Glutamatergic neuron (in vitro differentiated cells): Measurements from ENCODE around the gene PIP5K1B. TPM values are rescaled to one million over a fixed set of nuclear protein-coding genes. Genes with fewer than 3 reads are reported as not detected.

Experiments used
- DNase-seq: peaks from one replicate; pipeline ENCODE4 v3.0.0; 2022
- H3K27ac Mint-ChIP-seq: one replicate; pipeline ENCODE4 v1.8.0; 2020; ENCODE audit warnings: mild to moderate bottlenecking, mixed read lengths, inconsistent platforms; ENCODE audit not compliant: unreplicated experiment
- H3K27me3 Mint-ChIP-seq: one replicate; pipeline ENCODE4 v1.8.0; 2020; ENCODE audit warnings: mild to moderate bottlenecking, moderate library complexity, mixed read lengths, inconsistent platforms; ENCODE audit not compliant: unreplicated experiment
- H3K36me3 Mint-ChIP-seq: one replicate; pipeline ENCODE4 v1.8.0; 2020; ENCODE audit warnings: mild to moderate bottlenecking, mixed read lengths, inconsistent platforms; ENCODE audit not compliant: unreplicated experiment
- H3K4me1 Mint-ChIP-seq: one replicate; pipeline ENCODE4 v1.8.0; 2020; ENCODE audit warnings: mild to moderate bottlenecking, low read depth, mixed read lengths, inconsistent platforms; ENCODE audit not compliant: unreplicated experiment
- H3K4me3 Mint-ChIP-seq: one replicate; pipeline ENCODE4 v1.8.0; 2020; ENCODE audit warnings: mild to moderate bottlenecking, mixed read lengths, inconsistent platforms; ENCODE audit not compliant: unreplicated experiment
- H3K9me3 Mint-ChIP-seq: one replicate; pipeline ENCODE4 v1.8.0; 2020; ENCODE audit warnings: mild to moderate bottlenecking, moderate library complexity, mixed read lengths, inconsistent platforms; ENCODE audit not compliant: unreplicated experiment
- CTCF ChIP-seq: fragments of 200-600 bp; sonication (generic); IDR thresholded peaks from one replicate; pipeline ENCODE4 v1.5.0; 2021; ENCODE audit not compliant: partially characterized antibody, unreplicated experiment
- total RNA-seq: library from RNA; stranded (reverse); fragmentation: NEBNext Ultra II Directional; extraction: Animal tissue kit (Norgen Biotek cat#: 25700); gene quantifications from one replicate; pipeline ENCODE4 v1.2.1, GENCODE V29; 2021; ENCODE audit not compliant: unreplicated experiment

Gene PIP5K1B
- total RNA-seq, 1 donor from 2014 or later, result 0.27 TPM

GRCh38 chr9:68925175-68925574, 220.1 kb downstream of the PIP5K1B start:
- no peaks in the 10 kb centered on the region for H3K36me3 Mint-ChIP-seq
- no peak overlapping the region for H3K4me3 Mint-ChIP-seq
- H3K27ac Mint-ChIP-seq, result no peak overlapping the region
- H3K4me1 Mint-ChIP-seq, result no peaks in the 10 kb centered on the region
- no peak for TF ChIP-seq CTCF
- H3K27me3 Mint-ChIP-seq, result peaks cover 2% of the 10 kb centered on the region
- peaks cover 2% of the 10 kb centered on the region for H3K9me3 Mint-ChIP-seq
- no peak for DNase-seq

- Mint-ChIP-seq H3K4me1 (no peaks in the 10 kb centered on the region), H3K36me3 (no peaks in the 10 kb centered on the region), H3K4me3 (no peak overlapping the region), H3K9me3 (peaks cover 2% of the 10 kb centered on the region), H3K27me3 (no peaks in the 10 kb centered on the region), H3K27ac (no peak overlapping the region)
- DNase-seq, result no peak
- no peak for TF ChIP-seq CTCF
These were observed 222.1 kb downstream of the PIP5K1B start for GRCh38 chr9:68927165-68927564.

- no peak for TF ChIP-seq CTCF
- Mint-ChIP-seq H3K4me3 (no peak overlapping the region), H3K36me3 (no peaks in the 10 kb centered on the region), H3K9me3 (peaks cover 2% of the 10 kb centered on the region), H3K4me1 (no peaks in the 10 kb centered on the region), H3K27me3 (no peaks in the 10 kb centered on the region), H3K27ac (no peak overlapping the region)
- DNase-seq, result no peak
These were observed 226.8 kb downstream of the PIP5K1B start for GRCh38 chr9:68931821-68932220.

GRCh38 chr9:68932458-68932857, 227.4 kb downstream of the PIP5K1B start:
- no peak overlapping the region for H3K27ac Mint-ChIP-seq
- no peak for DNase-seq
- no peaks in the 10 kb centered on the region for H3K4me1 Mint-ChIP-seq
- no peak for TF ChIP-seq CTCF
- H3K4me3 Mint-ChIP-seq, result no peak overlapping the region
- no peaks in the 10 kb centered on the region for H3K36me3 Mint-ChIP-seq
- peaks cover 2% of the 10 kb centered on the region for H3K9me3 Mint-ChIP-seq
- no peaks in the 10 kb centered on the region for H3K27me3 Mint-ChIP-seq

- H3K27ac Mint-ChIP-seq, result no peak overlapping the region
- no peak for DNase-seq
- H3K4me1 Mint-ChIP-seq, result no peaks in the 10 kb centered on the region
- H3K36me3 Mint-ChIP-seq, result no peaks in the 10 kb centered on the region
- no peaks in the 10 kb centered on the region for H3K27me3 Mint-ChIP-seq
- H3K4me3 Mint-ChIP-seq, result no peak overlapping the region
- TF ChIP-seq CTCF, result no peak
- H3K9me3 Mint-ChIP-seq, result peaks cover 2% of the 10 kb centered on the region
These were observed 228.6 kb downstream of the PIP5K1B start for GRCh38 chr9:68933434-68934328.
